ENCODE results near the gene MESD.

The MESD gene

GRCh38 chr15:80950291-80951078 lies 39.1 kb downstream of the MESD start:
- Histone ChIP-seq H4K20me1 (ENCODE audit: insufficient read depth, low read length) (0 out of 2 replicates have a peak, but pooled peaks cover 4% of the 10 kb centered on the region), H3K9me3 (ENCODE audit: insufficient read depth, low read length) (no peaks in the 10 kb centered on the region), H3K27me3 (ENCODE audit: low read depth, low read length) (no peaks in the 10 kb centered on the region)

GRCh38 chr15:80949756-80950155 lies 39.9 kb downstream of the MESD start:
- Histone ChIP-seq H3K36me3 (replicated peaks; ENCODE audit: low read depth, low read length) (peaks cover 56% of the 10 kb centered on the region), H3K4me1 (ENCODE audit: low read length) (peaks cover 8% of the 10 kb centered on the region), H3K9ac (ENCODE audit: low read length) (no peak overlapping the region)

More at GRCh38 chr15:80950291-80951078, 39.1 kb downstream of the MESD start:
- H3K4me2 ChIP-seq (ENCODE audit: low read length): no peak overlapping the region
- H2AFZ ChIP-seq (ENCODE audit: low read depth, low read length): no peak overlapping the region
- no peak overlapping the region for H3K27ac ChIP-seq (ENCODE audit: low read length)
- TF ChIP-seq EZH2phosphoT487 (IDR thresholded peaks at IDR 0.05; ENCODE audit: low read depth): no peak
- TF ChIP-seq CTCF (IDR thresholded peaks at IDR 0.05; ENCODE audit: low read depth, low read length): no peak
- no peak overlapping the region for H3K4me3 ChIP-seq (ENCODE audit: low read length)
- H3K36me3 ChIP-seq (replicated peaks; ENCODE audit: low read depth, low read length): peaks cover 53% of the 10 kb centered on the region
- H3K4me1 ChIP-seq (ENCODE audit: low read length): peaks cover 6% of the 10 kb centered on the region
- no peak overlapping the region for H3K9ac ChIP-seq (ENCODE audit: low read length)
- H3K79me2 ChIP-seq (ENCODE audit: low read length): no peaks in the 10 kb centered on the region

GRCh38 chr15:80948651-80949292 lies 40.8 kb downstream of the MESD start:
- Histone ChIP-seq H3K27me3 (ENCODE audit: low read depth, low read length) (no peaks in the 10 kb centered on the region), H4K20me1 (ENCODE audit: insufficient read depth, low read length) (peaks cover 12% of the 10 kb centered on the region; the same call in 1 of the 2 replicates), H3K4me3 (ENCODE audit: low read length) (no peak overlapping the region), H3K9me3 (ENCODE audit: insufficient read depth, low read length) (no peaks in the 10 kb centered on the region), H3K9ac (ENCODE audit: low read length) (no peak overlapping the region), H2AFZ (ENCODE audit: low read depth, low read length) (no peak overlapping the region), H3K36me3 (replicated peaks; ENCODE audit: low read depth, low read length) (peaks cover 58% of the 10 kb centered on the region), H3K4me1 (ENCODE audit: low read length) (peaks cover 8% of the 10 kb centered on the region), H3K79me2 (ENCODE audit: low read length) (no peaks in the 10 kb centered on the region), H3K27ac (ENCODE audit: low read length) (no peak overlapping the region), H3K4me2 (ENCODE audit: low read length) (no peak overlapping the region)
- no peak for TF ChIP-seq EZH2phosphoT487 (IDR thresholded peaks at IDR 0.05; ENCODE audit: low read depth)
- TF ChIP-seq CTCF (IDR thresholded peaks at IDR 0.05; ENCODE audit: low read depth, low read length): no peak

More at GRCh38 chr15:80949756-80950155, 39.9 kb downstream of the MESD start:
- no peaks in the 10 kb centered on the region for H3K79me2 ChIP-seq (ENCODE audit: low read length)
- no peaks in the 10 kb centered on the region for H3K27me3 ChIP-seq (ENCODE audit: low read depth, low read length)
- no peak overlapping the region for H3K4me2 ChIP-seq (ENCODE audit: low read length)
- H2AFZ ChIP-seq (ENCODE audit: low read depth, low read length): no peak overlapping the region
- H3K9me3 ChIP-seq (ENCODE audit: insufficient read depth, low read length): no peaks in the 10 kb centered on the region
- peaks cover 10% of the 10 kb centered on the region; the same call in 1 of the 2 replicates for H4K20me1 ChIP-seq (ENCODE audit: insufficient read depth, low read length)
- TF ChIP-seq EZH2phosphoT487 (IDR thresholded peaks at IDR 0.05; ENCODE audit: low read depth) (no peak), CTCF (IDR thresholded peaks at IDR 0.05; ENCODE audit: low read depth, low read length) (no peak)
- H3K27ac ChIP-seq (ENCODE audit: low read length): no peak overlapping the region
- H3K4me3 ChIP-seq (ENCODE audit: low read length): no peak overlapping the region

GRCh38 chr15:80946576-80946975 lies 43.0 kb downstream of the MESD start:
- Histone ChIP-seq H3K4me2 (ENCODE audit: low read length) (no peak overlapping the region), H3K4me3 (ENCODE audit: low read length) (no peak overlapping the region), H3K36me3 (replicated peaks; ENCODE audit: low read depth, low read length) (peaks cover 53% of the 10 kb centered on the region), H3K27ac (ENCODE audit: low read length) (no peak overlapping the region), H3K4me1 (ENCODE audit: low read length) (peaks cover 8% of the 10 kb centered on the region), H3K27me3 (ENCODE audit: low read depth, low read length) (no peaks in the 10 kb centered on the region), H3K9ac (ENCODE audit: low read length) (no peak overlapping the region), H3K9me3 (ENCODE audit: insufficient read depth, low read length) (no peaks in the 10 kb centered on the region), H3K79me2 (ENCODE audit: low read length) (no peaks in the 10 kb centered on the region), H2AFZ (ENCODE audit: low read depth, low read length) (no peak overlapping the region), H4K20me1 (ENCODE audit: insufficient read depth, low read length) (peaks cover 12% of the 10 kb centered on the region; the same call in 1 of the 2 replicates)
- no peak for TF ChIP-seq EZH2phosphoT487 (IDR thresholded peaks at IDR 0.05; ENCODE audit: low read depth)
- no peak for TF ChIP-seq CTCF (IDR thresholded peaks at IDR 0.05; ENCODE audit: low read depth, low read length)
